Nephron progenitor cell (in vitro differentiated cells): ENCODE data around the gene CHDH.

Experiments used
- DNase-seq: peaks from one replicate; pipeline ENCODE4 v3.0.0; 2021
- H3K27ac Mint-ChIP-seq: 2 replicates; pipeline ENCODE4 v1.8.0; 2021; ENCODE audit warnings: mild to moderate bottlenecking, moderate library complexity, mixed read lengths
- H3K27me3 Mint-ChIP-seq: 2 replicates; pipeline ENCODE4 v1.8.0; 2021; ENCODE audit warnings: mild to moderate bottlenecking, low read depth, mixed read lengths; ENCODE audit not compliant: poor library complexity
- H3K36me3 Mint-ChIP-seq: 2 replicates; pipeline ENCODE4 v1.8.0; 2021; ENCODE audit warnings: low read depth, mixed read lengths
- H3K4me1 Mint-ChIP-seq: 2 replicates; pipeline ENCODE4 v1.8.0; 2021; ENCODE audit warnings: mixed read lengths
- H3K4me3 Mint-ChIP-seq: 2 replicates; pipeline ENCODE4 v1.8.0; 2021; ENCODE audit warnings: mild to moderate bottlenecking, moderate library complexity, mixed read lengths
- H3K9me3 Mint-ChIP-seq: 2 replicates; pipeline ENCODE4 v1.8.0; 2021; ENCODE audit warnings: mild to moderate bottlenecking, moderate library complexity, mixed read lengths
- TF ChIP-seq, protein P1 (sequence below): fragments of 200-600 bp; sonication (generic); IDR thresholded peaks from 2 replicates; pipeline ENCODE4 v1.5.0; 2021; ENCODE audit warnings: antibody characterized with exemption

The CHDH gene, protein sequence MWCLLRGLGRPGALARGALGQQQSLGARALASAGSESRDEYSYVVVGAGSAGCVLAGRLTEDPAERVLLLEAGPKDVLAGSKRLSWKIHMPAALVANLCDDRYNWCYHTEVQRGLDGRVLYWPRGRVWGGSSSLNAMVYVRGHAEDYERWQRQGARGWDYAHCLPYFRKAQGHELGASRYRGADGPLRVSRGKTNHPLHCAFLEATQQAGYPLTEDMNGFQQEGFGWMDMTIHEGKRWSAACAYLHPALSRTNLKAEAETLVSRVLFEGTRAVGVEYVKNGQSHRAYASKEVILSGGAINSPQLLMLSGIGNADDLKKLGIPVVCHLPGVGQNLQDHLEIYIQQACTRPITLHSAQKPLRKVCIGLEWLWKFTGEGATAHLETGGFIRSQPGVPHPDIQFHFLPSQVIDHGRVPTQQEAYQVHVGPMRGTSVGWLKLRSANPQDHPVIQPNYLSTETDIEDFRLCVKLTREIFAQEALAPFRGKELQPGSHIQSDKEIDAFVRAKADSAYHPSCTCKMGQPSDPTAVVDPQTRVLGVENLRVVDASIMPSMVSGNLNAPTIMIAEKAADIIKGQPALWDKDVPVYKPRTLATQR

GRCh38 chr3:53846134-53846850 is at the start of gene CHDH, which contains the start of gene IL17RB:
CHDH (minus strand) TSS chr3:53846419; CDS start chr3:53824008, 22,411 bp downstream.
IL17RB (plus strand) TSS chr3:53846568; CDS start chr3:53846589, 21 bp downstream.
- DNase-seq = peak; percentile 74
- peak within 1 kb of the TSS; percentile 81 for H3K4me3 Mint-ChIP-seq
- peaks cover 50% of the 10 kb centered on the region for H3K27me3 Mint-ChIP-seq
- H3K9me3 Mint-ChIP-seq = no peaks in the 10 kb centered on the region
- peaks cover 24% of the 10 kb centered on the region for H3K4me1 Mint-ChIP-seq
- H3K36me3 Mint-ChIP-seq = no peaks in the 10 kb centered on the region
- no peak within 1 kb of the TSS for H3K27ac Mint-ChIP-seq
- TF ChIP-seq, protein P1, sequence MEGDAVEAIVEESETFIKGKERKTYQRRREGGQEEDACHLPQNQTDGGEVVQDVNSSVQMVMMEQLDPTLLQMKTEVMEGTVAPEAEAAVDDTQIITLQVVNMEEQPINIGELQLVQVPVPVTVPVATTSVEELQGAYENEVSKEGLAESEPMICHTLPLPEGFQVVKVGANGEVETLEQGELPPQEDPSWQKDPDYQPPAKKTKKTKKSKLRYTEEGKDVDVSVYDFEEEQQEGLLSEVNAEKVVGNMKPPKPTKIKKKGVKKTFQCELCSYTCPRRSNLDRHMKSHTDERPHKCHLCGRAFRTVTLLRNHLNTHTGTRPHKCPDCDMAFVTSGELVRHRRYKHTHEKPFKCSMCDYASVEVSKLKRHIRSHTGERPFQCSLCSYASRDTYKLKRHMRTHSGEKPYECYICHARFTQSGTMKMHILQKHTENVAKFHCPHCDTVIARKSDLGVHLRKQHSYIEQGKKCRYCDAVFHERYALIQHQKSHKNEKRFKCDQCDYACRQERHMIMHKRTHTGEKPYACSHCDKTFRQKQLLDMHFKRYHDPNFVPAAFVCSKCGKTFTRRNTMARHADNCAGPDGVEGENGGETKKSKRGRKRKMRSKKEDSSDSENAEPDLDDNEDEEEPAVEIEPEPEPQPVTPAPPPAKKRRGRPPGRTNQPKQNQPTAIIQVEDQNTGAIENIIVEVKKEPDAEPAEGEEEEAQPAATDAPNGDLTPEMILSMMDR = no peak

DNA sequence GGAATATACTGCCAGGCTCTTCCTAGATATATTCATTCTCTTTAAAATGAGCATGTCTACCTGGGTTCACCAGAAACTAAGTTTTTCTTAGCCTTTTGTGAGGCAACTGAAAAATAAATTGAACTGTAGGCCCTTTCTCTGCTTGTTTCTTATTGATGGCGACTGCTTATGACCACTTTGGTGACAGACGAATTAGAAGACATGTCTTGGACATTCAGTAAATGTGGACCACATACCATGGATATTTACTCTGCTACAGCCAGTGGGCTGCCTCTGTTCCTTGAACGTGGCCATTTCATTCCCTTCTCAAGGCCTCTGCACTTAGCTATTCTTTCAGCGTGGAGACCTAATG is 46.0 kb upstream of the CHDH start:
- Mint-ChIP-seq H3K4me3 (peak overlapping the region; percentile 96), H3K27me3 (peaks cover 42% of the 10 kb centered on the region), H3K27ac (peak overlapping the region; percentile 99), H3K36me3 (peaks cover 15% of the 10 kb centered on the region), H3K9me3 (no peaks in the 10 kb centered on the region), H3K4me1 (peaks cover 41% of the 10 kb centered on the region)
- TF ChIP-seq, protein P1 = no peak
- no peak for DNase-seq

DNA sequence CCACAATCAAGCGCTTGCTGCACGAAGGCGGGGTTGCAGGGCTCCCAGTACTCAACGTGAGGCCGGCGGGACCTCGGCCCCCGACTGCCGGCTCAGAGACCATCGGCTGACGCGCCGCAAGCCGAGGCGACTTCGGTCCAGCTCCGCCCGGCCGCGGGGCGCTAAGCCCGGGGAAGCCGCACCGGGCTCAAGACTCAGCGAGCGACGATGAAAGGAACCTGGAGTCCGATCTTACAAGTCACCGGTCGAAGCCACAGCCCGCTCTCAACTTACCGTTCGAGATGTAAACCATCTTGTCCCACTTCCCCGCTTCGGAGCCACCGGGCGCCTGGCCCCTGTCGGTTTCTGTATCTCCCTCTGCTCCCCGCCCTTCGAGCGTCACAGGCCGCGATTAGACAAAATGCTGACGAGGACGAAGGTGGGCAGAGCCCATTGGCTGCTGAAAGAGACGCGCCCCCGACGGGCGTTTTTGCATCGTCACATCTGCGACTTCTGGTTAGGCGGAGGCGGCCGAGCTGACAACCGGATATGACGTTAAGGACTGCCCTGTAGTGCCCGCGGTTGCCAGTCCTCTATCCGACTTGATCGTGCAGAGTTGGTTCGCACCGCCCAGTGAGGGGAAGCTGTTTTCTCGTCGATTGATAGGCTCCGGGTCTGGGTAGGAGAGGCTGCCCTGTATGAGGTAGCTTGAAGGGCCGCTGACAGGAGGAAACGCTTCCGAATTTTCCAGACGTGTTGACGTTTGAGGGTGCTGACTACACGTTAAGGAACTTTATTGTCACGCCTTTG is 45.5 kb upstream of the CHDH start, which contains the start of gene SELENOK:
SELENOK (minus strand) TSS at position 363 of the 789 bp plus-strand sequence.
- peaks cover 36% of the 10 kb centered on the region for H3K27me3 Mint-ChIP-seq
- peak within 1 kb of the TSS; percentile 99 for H3K27ac Mint-ChIP-seq
- peak within 1 kb of the TSS; percentile 96 for H3K4me3 Mint-ChIP-seq
- DNase-seq = peak; percentile 91
- peaks cover 41% of the 10 kb centered on the region for H3K4me1 Mint-ChIP-seq
- no peaks in the 10 kb centered on the region for H3K9me3 Mint-ChIP-seq
- TF ChIP-seq, protein P1 = no peak
- peaks cover 18% of the 10 kb centered on the region for H3K36me3 Mint-ChIP-seq

GRCh38 chr3:53890726-53891475 is 44.7 kb upstream of the CHDH start:
- DNase-seq = no peak
- Mint-ChIP-seq H3K27ac (peak overlapping the region; percentile 99), H3K9me3 (no peaks in the 10 kb centered on the region), H3K27me3 (peaks cover 28% of the 10 kb centered on the region), H3K36me3 (peaks cover 24% of the 10 kb centered on the region), H3K4me3 (peak overlapping the region; percentile 96), H3K4me1 (peaks cover 41% of the 10 kb centered on the region)
- TF ChIP-seq, protein P1 = no peak

GRCh38 chr3:53888232-53888631 is 42.0 kb upstream of the CHDH start:
- TF ChIP-seq, protein P1 = no peak
- H3K27ac Mint-ChIP-seq = no peak overlapping the region
- H3K4me1 Mint-ChIP-seq = peaks cover 38% of the 10 kb centered on the region
- no peaks in the 10 kb centered on the region for H3K9me3 Mint-ChIP-seq
- DNase-seq = no peak
- H3K36me3 Mint-ChIP-seq = peaks cover 31% of the 10 kb centered on the region
- H3K27me3 Mint-ChIP-seq = peaks cover 4% of the 10 kb centered on the region
- H3K4me3 Mint-ChIP-seq = no peak overlapping the region
